GM08714 (cell line): Measurements from ENCODE around the gene UPK3A.

Experiments used
- H3K4me3 ChIP-seq: fragments of 200-500 bp; sonication (Bioruptor generic); 2 replicates; pipeline ENCODE4 v1.5.1; 2014; ENCODE audit warnings: mild to moderate bottlenecking, low read length, inconsistent platforms
- ZNF274 ChIP-seq: IDR thresholded peaks from 2 replicates; pipeline ENCODE4 v1.6.1; 2012; ENCODE audit warnings: mild to moderate bottlenecking, low read depth, low read length

The UPK3A gene

GRCh38 chr22:45334068-45334467 is 49.3 kb downstream of the UPK3A start:
- H3K4me3 ChIP-seq: no peak overlapping the region
- TF ChIP-seq ZNF274: no peak

GRCh38 chr22:45334528-45334927 is 49.8 kb downstream of the UPK3A start:
- H3K4me3 ChIP-seq: no peak overlapping the region
- TF ChIP-seq ZNF274: no peak

- no peak for TF ChIP-seq ZNF274
Observed at GRCh38 chr22:45335021-45335818, 50.5 kb downstream of the UPK3A start.

GRCh38 chr22:45335854-45336522 is 51.2 kb downstream of the UPK3A start:
- no peak overlapping the region for H3K4me3 ChIP-seq
- TF ChIP-seq ZNF274: no peak

More at GRCh38 chr22:45335021-45335818, 50.5 kb downstream of the UPK3A start:
- no peak overlapping the region for H3K4me3 ChIP-seq

GRCh38 chr22:45336971-45337431 is 52.3 kb downstream of the UPK3A start:
- H3K4me3 ChIP-seq: no peak overlapping the region

GRCh38 chr22:45337536-45337935 is 52.8 kb downstream of the UPK3A start:
- H3K4me3 ChIP-seq: no peak overlapping the region
- no peak for TF ChIP-seq ZNF274

More at GRCh38 chr22:45336971-45337431, 52.3 kb downstream of the UPK3A start:
- TF ChIP-seq ZNF274: no peak

GRCh38 chr22:45338795-45339194 is 54.0 kb downstream of the UPK3A start:
- no peak for TF ChIP-seq ZNF274
- H3K4me3 ChIP-seq: no peak overlapping the region

- H3K4me3 ChIP-seq: no peak overlapping the region
- no peak for TF ChIP-seq ZNF274
Observed at GRCh38 chr22:45340323-45340722, 55.6 kb downstream of the UPK3A start.

GRCh38 chr22:45341498-45341897 is 56.7 kb downstream of the UPK3A start:
- no peak overlapping the region for H3K4me3 ChIP-seq
- no peak for TF ChIP-seq ZNF274

GRCh38 chr22:45343143-45343542 is 58.4 kb downstream of the UPK3A start:
- TF ChIP-seq ZNF274: no peak
- H3K4me3 ChIP-seq: no peak overlapping the region

- no peak for TF ChIP-seq ZNF274
- no peak overlapping the region for H3K4me3 ChIP-seq
Observed at GRCh38 chr22:45344334-45344733, 59.6 kb downstream of the UPK3A start.
